Mesodermal cell (in vitro differentiated cells): ENCODE data around the gene CLEC10A.
"Not testable (repeated sequence)": the region's sequence is repeated elsewhere in the genome, so short reads cannot be mapped to it uniquely, and the experiment has no call there.

Source experiments
- H3K27ac ChIP-seq: 2 replicates; pipeline ENCODE4 v1.7.0; 2013; ENCODE audit warnings: mild to moderate bottlenecking, low read depth, low read length, moderate library complexity; ENCODE audit not compliant: severe bottlenecking
- H3K36me3 ChIP-seq: 2 replicates; pipeline ENCODE4 v1.7.1; 2013; ENCODE audit warnings: mild to moderate bottlenecking, low read length, moderate library complexity; ENCODE audit not compliant: control insufficient read depth, insufficient read depth
- H3K4me1 ChIP-seq: one replicate; pipeline ENCODE4 v1.7.1; 2013; ENCODE audit warnings: mild to moderate bottlenecking, low read length; ENCODE audit not compliant: insufficient read depth, control insufficient read depth, poor library complexity, severe bottlenecking
- H3K4me3 ChIP-seq: 2 replicates; pipeline ENCODE4 v1.7.0; 2013; ENCODE audit warnings: low read length, control low read depth, mild to moderate bottlenecking; ENCODE audit not compliant: insufficient read depth, poor library complexity, severe bottlenecking; ENCODE audit errors: extremely low read depth
- H3K9me3 ChIP-seq: 2 replicates; pipeline ENCODE4 v1.7.1; 2013; ENCODE audit warnings: mild to moderate bottlenecking, low read length, moderate library complexity; ENCODE audit not compliant: control insufficient read depth
- WGBS, 2 experiments: methylation state at CpG; one replicate each; pipeline ENCODE4 v1.1.5; 2013; ENCODE audit warnings: missing lambda C conversion rate in 2 of 2; ENCODE audit not compliant: insufficient coverage in 2 of 2; 5-methylcytosine and 5-hydroxymethylcytosine counted together

Gene CLEC10A

GRCh38 chr17:7107795-7108559 is 27.9 kb upstream of the CLEC10A start:
- Histone ChIP-seq H3K27ac (no peak overlapping the region), H3K36me3 (no peaks in the 10 kb centered on the region), H3K4me3 (no peak overlapping the region), H3K9me3 (no peaks in the 10 kb centered on the region), H3K4me1 (peaks cover 5% of the 10 kb centered on the region)
- 92 to 93% methylated on average over 25 to 32 of the region's 32 CpGs for WGBS, 2 experiments

GRCh38 chr17:7107012-7107754 is 27.1 kb upstream of the CLEC10A start:
- 89 to 91% methylated on average over 20 of the region's 20 CpGs for WGBS, 2 experiments
- H3K36me3 ChIP-seq: no peaks in the 10 kb centered on the region
- no peaks in the 10 kb centered on the region for H3K9me3 ChIP-seq
- peaks cover 5% of the 10 kb centered on the region for H3K4me1 ChIP-seq
- H3K27ac ChIP-seq: no peak overlapping the region
- no peak overlapping the region for H3K4me3 ChIP-seq

GRCh38 chr17:7102421-7102820 is 22.4 kb upstream of the CLEC10A start:
- 82 to 93% methylated on average over 6 of the region's 6 CpGs for WGBS, 2 experiments
- Histone ChIP-seq H3K9me3 (no peaks in the 10 kb centered on the region), H3K27ac (no peak overlapping the region), H3K4me3 (no peak overlapping the region), H3K4me1 (no peaks in the 10 kb centered on the region), H3K36me3 (no peaks in the 10 kb centered on the region)

GRCh38 chr17:7101531-7101930 is 21.5 kb upstream of the CLEC10A start:
- no peaks in the 10 kb centered on the region for H3K36me3 ChIP-seq
- no peaks in the 10 kb centered on the region for H3K9me3 ChIP-seq
- no peaks in the 10 kb centered on the region for H3K4me1 ChIP-seq
- WGBS, 2 experiments: 95 to 98% methylated on average over 9 to 11 of the region's 14 CpGs
- no peak overlapping the region for H3K4me3 ChIP-seq
- no peak overlapping the region for H3K27ac ChIP-seq

- H3K27ac ChIP-seq, H3K4me1 ChIP-seq, H3K36me3 ChIP-seq, H3K4me3 ChIP-seq, H3K9me3 ChIP-seq: not testable (repeated sequence)
- 93 to 96% methylated on average over 30 to 38 of the region's 50 CpGs for WGBS, 2 experiments
Measured at GRCh38 chr17:7100641-7101379, 20.8 kb upstream of the CLEC10A start.

- H3K36me3 ChIP-seq: no peaks in the 10 kb centered on the region
- no peak overlapping the region for H3K4me3 ChIP-seq
- H3K27ac ChIP-seq: no peak overlapping the region
- H3K4me1 ChIP-seq: no peaks in the 10 kb centered on the region
- WGBS, 2 experiments: 69 to 96% methylated on average over 2 to 8 of the region's 13 CpGs
- H3K9me3 ChIP-seq: no peaks in the 10 kb centered on the region
Measured at GRCh38 chr17:7098802-7099459, 18.9 kb upstream of the CLEC10A start.

- no peaks in the 10 kb centered on the region for H3K4me1 ChIP-seq
Measured at GRCh38 chr17:7097940-7098339, 17.9 kb upstream of the CLEC10A start.

GRCh38 chr17:7095625-7096024 is 15.6 kb upstream of the CLEC10A start:
- Histone ChIP-seq H3K27ac (no peak overlapping the region), H3K36me3 (no peaks in the 10 kb centered on the region), H3K4me3 (no peak overlapping the region), H3K9me3 (no peaks in the 10 kb centered on the region), H3K4me1 (no peaks in the 10 kb centered on the region)
- WGBS, 2 experiments: 100% methylated on average over 1 of the region's 1 CpG; no CpG with 5 or more reads in 1 of the 2 experiments

More at GRCh38 chr17:7097940-7098339, 17.9 kb upstream of the CLEC10A start:
- H3K4me3 ChIP-seq: no peak overlapping the region
- no peaks in the 10 kb centered on the region for H3K36me3 ChIP-seq
- WGBS, 2 experiments: 88% methylated on average over 3 of the region's 5 CpGs; no CpG with 5 or more reads in 1 of the 2 experiments
- H3K9me3 ChIP-seq: no peaks in the 10 kb centered on the region
- no peak overlapping the region for H3K27ac ChIP-seq

GRCh38 chr17:7094652-7095019 is 14.6 kb upstream of the CLEC10A start:
- no peaks in the 10 kb centered on the region for H3K9me3 ChIP-seq
- H3K36me3 ChIP-seq: no peaks in the 10 kb centered on the region
- H3K4me1 ChIP-seq: no peaks in the 10 kb centered on the region
- 91 to 92% methylated on average over 10 of the region's 10 CpGs for WGBS, 2 experiments
- no peak overlapping the region for H3K4me3 ChIP-seq
- H3K27ac ChIP-seq: no peak overlapping the region

- not testable (repeated sequence) for H3K4me3 ChIP-seq
- WGBS, 2 experiments: 83% methylated on average over 9 to 10 of the region's 28 CpGs
Measured at GRCh38 chr17:7091311-7092005, 11.4 kb upstream of the CLEC10A start.

More at GRCh38 chr17:7091311-7092005, 11.4 kb upstream of the CLEC10A start:
- H3K9me3 ChIP-seq, H3K4me1 ChIP-seq, H3K27ac ChIP-seq, H3K36me3 ChIP-seq: not testable (repeated sequence)
